NT2/D1 (cell line): Measurements from ENCODE around the gene PASK.

Source experiments
- SUZ12 ChIP-seq: IDR thresholded peaks from 2 replicates; pipeline ENCODE4 v1.6.1; 2011; ENCODE audit not compliant: insufficient read length, insufficient read depth; ENCODE audit errors: extremely low read depth
- YY1 ChIP-seq: IDR thresholded peaks from 2 replicates; pipeline ENCODE4 v1.6.1; 2011; ENCODE audit not compliant: insufficient read length, insufficient read depth
- ZNF274 ChIP-seq: IDR thresholded peaks from 2 replicates; pipeline ENCODE4 v1.6.1; 2011; ENCODE audit warnings: mild to moderate bottlenecking, low read depth, low read length

GRCh38 chr2:241183221-241183620 lies 33.9 kb upstream of the PASK start:
- no peak for TF ChIP-seq SUZ12
- TF ChIP-seq ZNF274, result no peak
- TF ChIP-seq YY1, result no peak
